ENCODE results near the gene PAPOLG. TPM values are rescaled to one million over a fixed set of nuclear protein-coding genes. Genes with fewer than 3 reads are reported as not detected.

PAPOLG gene
- total RNA-seq, 2 experiments from 2014 or later: 14.7 to 19.7 TPM

DNA sequence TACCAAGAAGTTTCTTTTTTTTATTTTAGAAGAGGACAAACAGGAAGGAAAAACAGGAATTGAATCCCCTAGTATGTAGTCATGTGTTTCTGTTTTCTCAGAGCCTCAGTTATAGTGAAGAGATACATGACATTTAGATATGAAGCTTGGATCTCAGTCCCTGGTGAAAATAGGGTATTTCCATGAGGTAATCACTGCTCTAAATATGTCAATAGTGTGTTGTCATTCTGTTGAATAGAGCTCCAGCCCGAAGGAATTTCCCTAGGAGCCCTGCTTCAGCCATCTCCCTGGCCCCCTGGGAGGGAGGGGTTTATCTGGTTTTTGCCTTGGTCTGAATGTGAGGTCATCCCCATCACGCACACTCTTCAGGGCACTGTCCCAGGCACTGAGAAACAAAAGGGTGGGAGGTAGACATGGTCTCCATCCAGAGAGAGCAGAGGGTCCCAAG lies 78.2 kb downstream of the PAPOLG start:
- Mint-ChIP-seq H3K27ac (no peak overlapping the region), H3K36me3 (no peaks in the 10 kb centered on the region), H3K4me3 (no peak overlapping the region), H3K4me1 (no peaks in the 10 kb centered on the region), H3K9me3 (ENCODE audit: low read depth) (no peaks in the 10 kb centered on the region), H3K27me3 (no peaks in the 10 kb centered on the region)
- DNase-seq: no peak
- no peak for ATAC-seq
- CTCF ChIA-PET: interaction anchor here (1.0 to 1.4 kb wide), 2 partner anchors 20 to 159 kb away, joined by 4 read pairs; no protein-coding TSS in a partner anchor

DNA sequence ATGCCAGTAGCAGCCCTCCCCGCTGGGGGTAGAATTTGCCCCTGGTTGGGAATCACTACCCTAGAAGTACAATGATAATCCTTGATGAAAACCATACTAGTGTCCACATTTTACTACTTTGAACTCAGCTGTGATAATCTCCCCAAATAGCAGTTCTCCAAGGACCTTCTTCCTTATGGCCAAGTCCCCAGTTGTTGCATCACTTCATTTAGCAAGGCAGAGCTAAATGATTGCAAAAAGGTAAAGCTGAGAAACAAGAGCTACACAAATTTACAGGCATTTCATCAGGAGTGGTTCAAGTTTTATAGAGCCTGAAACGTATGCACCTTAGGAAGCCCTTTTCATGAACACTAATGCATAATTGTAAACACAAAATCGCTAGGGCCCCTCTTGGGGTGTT lies 80.4 kb downstream of the PAPOLG start:
- H3K27ac Mint-ChIP-seq: no peak overlapping the region

DNA sequence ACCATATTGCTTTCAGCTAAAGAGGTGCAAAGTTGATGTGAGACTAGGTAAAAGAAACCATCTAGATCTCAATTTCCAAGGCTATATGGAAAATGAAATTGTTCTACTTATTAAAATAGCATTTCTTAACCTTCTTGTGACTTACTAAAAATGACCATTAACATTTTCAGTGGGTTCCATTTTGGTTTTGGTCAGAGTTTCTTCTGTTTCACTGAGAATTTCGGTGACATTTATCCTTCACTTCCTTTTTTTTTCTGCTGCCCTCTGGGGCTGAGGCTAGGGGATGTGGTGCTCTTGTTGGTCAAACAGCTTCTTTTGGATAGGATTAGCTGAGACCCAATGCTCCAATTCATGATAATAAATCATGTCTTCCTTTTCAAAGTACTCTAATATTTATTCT lies 81.1 kb downstream of the PAPOLG start:
- H3K9me3 Mint-ChIP-seq (ENCODE audit: low read depth): no peaks in the 10 kb centered on the region
- CTCF ChIA-PET: interaction anchor here (0.5 kb wide), 1 partner anchor 86 kb away, joined by 3 read pairs; no protein-coding TSS in a partner anchor
- no peak overlapping the region for H3K4me3 Mint-ChIP-seq
- DNase-seq (no peak), ATAC-seq (no peak)
- no peak overlapping the region for H3K27ac Mint-ChIP-seq
- H3K4me1 Mint-ChIP-seq: peaks cover 7% of the 10 kb centered on the region
- H3K27me3 Mint-ChIP-seq: no peaks in the 10 kb centered on the region
- no peaks in the 10 kb centered on the region for H3K36me3 Mint-ChIP-seq

More for the DNA sequence above, 80.4 kb downstream of the PAPOLG start:
- ATAC-seq (no peak), DNase-seq (no peak)
- CTCF ChIA-PET: no interaction called here
- Mint-ChIP-seq H3K4me1 (peaks cover 7% of the 10 kb centered on the region), H3K9me3 (ENCODE audit: low read depth) (no peaks in the 10 kb centered on the region), H3K36me3 (no peaks in the 10 kb centered on the region), H3K4me3 (no peak overlapping the region), H3K27me3 (no peaks in the 10 kb centered on the region)

DNA sequence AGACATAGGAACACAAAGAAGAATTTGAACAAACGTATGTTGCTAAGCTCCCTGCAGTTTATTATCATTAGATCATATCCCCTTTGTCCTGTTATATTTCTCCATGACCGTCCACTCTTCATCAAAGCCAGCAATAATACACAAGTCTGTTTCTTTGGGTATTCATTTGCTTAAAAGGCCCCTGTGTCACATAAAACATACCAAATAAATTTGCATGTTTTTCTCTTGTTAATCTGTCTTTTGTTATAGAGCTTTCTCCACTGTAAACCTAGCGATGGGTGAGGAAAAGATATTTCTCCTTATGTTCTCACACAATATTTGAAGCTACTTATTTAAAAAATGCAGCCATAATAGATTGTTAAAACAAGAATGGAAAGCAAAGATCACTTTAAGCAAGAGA lies 82.4 kb downstream of the PAPOLG start:
- CTCF ChIA-PET: no interaction called here
- Mint-ChIP-seq H3K4me3 (no peak overlapping the region), H3K36me3 (no peaks in the 10 kb centered on the region), H3K9me3 (ENCODE audit: low read depth) (no peaks in the 10 kb centered on the region), H3K27me3 (no peaks in the 10 kb centered on the region), H3K4me1 (peaks cover 7% of the 10 kb centered on the region), H3K27ac (no peak overlapping the region)
- no peak for DNase-seq
- no peak for ATAC-seq

DNA sequence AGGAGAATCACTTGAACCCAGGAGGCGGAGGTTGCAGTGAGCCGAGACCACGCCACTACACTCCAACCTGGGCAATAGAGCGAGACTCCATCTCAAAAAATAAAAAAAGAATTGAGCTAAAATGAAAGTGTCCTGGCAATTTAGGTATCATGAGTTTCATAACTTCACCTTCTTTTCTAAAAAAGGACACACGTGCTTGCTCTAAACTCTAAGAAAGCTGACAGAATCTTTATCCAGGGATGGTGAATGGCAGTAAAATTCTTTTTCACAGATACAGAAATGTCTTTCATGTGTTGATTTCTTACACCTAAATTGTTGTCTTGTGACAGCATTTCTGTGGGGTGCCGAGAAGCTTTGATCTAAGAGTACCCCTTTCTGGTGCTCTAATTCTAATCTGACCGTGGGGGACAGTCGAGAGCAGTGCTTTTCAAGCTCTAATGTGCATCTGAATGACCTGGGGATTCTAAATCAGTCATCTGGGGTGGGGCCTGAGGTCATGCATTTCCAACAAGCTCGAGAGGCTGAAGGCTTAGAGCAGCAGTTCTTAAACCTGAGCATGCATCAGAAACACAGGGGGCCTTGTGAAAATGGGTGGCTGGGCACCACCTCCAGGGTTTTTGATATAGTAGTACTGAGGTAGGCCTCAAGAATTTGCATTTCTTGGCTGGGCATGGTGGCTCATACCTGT lies 83.2 kb downstream of the PAPOLG start:
- H3K36me3 Mint-ChIP-seq: no peaks in the 10 kb centered on the region
- no peaks in the 10 kb centered on the region for H3K27me3 Mint-ChIP-seq
- ATAC-seq (no peak), DNase-seq (no peak)
- CTCF ChIA-PET: no interaction called here
- H3K4me3 Mint-ChIP-seq: no peak overlapping the region
- H3K9me3 Mint-ChIP-seq (ENCODE audit: low read depth): no peaks in the 10 kb centered on the region
- peaks cover 7% of the 10 kb centered on the region for H3K4me1 Mint-ChIP-seq
- no peak overlapping the region for H3K27ac Mint-ChIP-seq

DNA sequence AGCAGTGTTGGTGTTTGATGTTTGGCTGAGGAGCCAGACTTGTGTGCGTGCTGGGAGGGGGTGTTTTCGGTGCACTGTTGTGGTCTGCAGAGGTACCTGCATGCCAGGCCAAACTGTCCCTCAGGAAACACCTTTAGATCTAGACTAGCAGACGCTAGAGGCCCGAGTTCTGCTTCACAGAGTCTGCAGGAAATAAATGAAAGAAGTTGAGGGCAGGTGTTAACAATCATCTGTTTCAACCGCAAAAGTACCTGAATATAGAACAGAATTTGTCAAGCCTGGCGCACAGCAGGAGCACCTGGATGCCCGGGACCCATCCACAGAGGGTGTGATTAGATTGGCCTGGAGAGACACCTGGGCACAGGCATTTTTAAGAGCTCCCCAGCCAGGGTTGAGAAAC lies 84.8 kb downstream of the PAPOLG start:
- Mint-ChIP-seq H3K4me3 (no peak overlapping the region), H3K27me3 (no peaks in the 10 kb centered on the region), H3K27ac (no peak overlapping the region), H3K36me3 (no peaks in the 10 kb centered on the region), H3K9me3 (ENCODE audit: low read depth) (no peaks in the 10 kb centered on the region), H3K4me1 (peaks cover 7% of the 10 kb centered on the region)
- ATAC-seq (no peak), DNase-seq (no peak)
- CTCF ChIA-PET: no interaction called here

GRCh38 chr2:60843006-60843405 lies 86.9 kb downstream of the PAPOLG start:
- no peaks in the 10 kb centered on the region for H3K27me3 Mint-ChIP-seq
- peaks cover 7% of the 10 kb centered on the region for H3K4me1 Mint-ChIP-seq
- no peak overlapping the region for H3K4me3 Mint-ChIP-seq
- no peak for DNase-seq
- H3K9me3 Mint-ChIP-seq (ENCODE audit: low read depth): no peaks in the 10 kb centered on the region
- no peak overlapping the region for H3K27ac Mint-ChIP-seq
- no peak for ATAC-seq
- H3K36me3 Mint-ChIP-seq: no peaks in the 10 kb centered on the region
- CTCF ChIA-PET: no interaction called here

GRCh38 chr2:60844105-60844504 lies 88.0 kb downstream of the PAPOLG start:
- CTCF ChIA-PET: no interaction called here
- Mint-ChIP-seq H3K4me3 (no peak overlapping the region), H3K27me3 (no peaks in the 10 kb centered on the region), H3K9me3 (ENCODE audit: low read depth) (no peaks in the 10 kb centered on the region), H3K4me1 (peaks cover 7% of the 10 kb centered on the region), H3K27ac (no peak overlapping the region), H3K36me3 (no peaks in the 10 kb centered on the region)
- ATAC-seq (no peak), DNase-seq (no peak)

- DNase-seq: no peak
- no peak overlapping the region for H3K27ac Mint-ChIP-seq
- CTCF ChIA-PET: no interaction called here
- ATAC-seq: no peak
- no peaks in the 10 kb centered on the region for H3K36me3 Mint-ChIP-seq
- no peak overlapping the region for H3K4me3 Mint-ChIP-seq
- H3K9me3 Mint-ChIP-seq (ENCODE audit: low read depth): no peaks in the 10 kb centered on the region
- no peaks in the 10 kb centered on the region for H3K4me1 Mint-ChIP-seq
- peaks cover 2% of the 10 kb centered on the region for H3K27me3 Mint-ChIP-seq
Observed at GRCh38 chr2:60847854-60848253, 91.8 kb downstream of the PAPOLG start.

Other genes with a start within 250 kb of the PAPOLG start
- not detected for gene BCL11A, start 202.6 kb upstream of the PAPOLG start, total RNA-seq
- 10 to 100 TPM; 22.1 to 31.9 TPM for gene REL, start 125.3 kb downstream of the PAPOLG start, total RNA-seq

Measured in activated CD8-positive, alpha-beta memory T cell treated with anti-CD3 and anti-CD28 coated beads, Interleukin-2, amount 10 ng/mL, durations not matched to agents 7 days and 5 days (primary cell).